ENCODE results near the gene ADGRE2. TPM values are rescaled to one million over a fixed set of nuclear protein-coding genes. Genes with fewer than 3 reads are reported as not detected.
"Not testable (repeated sequence)": the region's sequence is repeated elsewhere in the genome, so short reads cannot be mapped to it uniquely, and the experiment has no call there.

ADGRE2 gene
- 0.07 TPM for polyA plus RNA-seq (2013, experiment 1 of 2; ENCODE audit: insufficient read length)
- polyA plus RNA-seq (2013, experiment 2 of 2; ENCODE audit: insufficient read length): not detected

DNA sequence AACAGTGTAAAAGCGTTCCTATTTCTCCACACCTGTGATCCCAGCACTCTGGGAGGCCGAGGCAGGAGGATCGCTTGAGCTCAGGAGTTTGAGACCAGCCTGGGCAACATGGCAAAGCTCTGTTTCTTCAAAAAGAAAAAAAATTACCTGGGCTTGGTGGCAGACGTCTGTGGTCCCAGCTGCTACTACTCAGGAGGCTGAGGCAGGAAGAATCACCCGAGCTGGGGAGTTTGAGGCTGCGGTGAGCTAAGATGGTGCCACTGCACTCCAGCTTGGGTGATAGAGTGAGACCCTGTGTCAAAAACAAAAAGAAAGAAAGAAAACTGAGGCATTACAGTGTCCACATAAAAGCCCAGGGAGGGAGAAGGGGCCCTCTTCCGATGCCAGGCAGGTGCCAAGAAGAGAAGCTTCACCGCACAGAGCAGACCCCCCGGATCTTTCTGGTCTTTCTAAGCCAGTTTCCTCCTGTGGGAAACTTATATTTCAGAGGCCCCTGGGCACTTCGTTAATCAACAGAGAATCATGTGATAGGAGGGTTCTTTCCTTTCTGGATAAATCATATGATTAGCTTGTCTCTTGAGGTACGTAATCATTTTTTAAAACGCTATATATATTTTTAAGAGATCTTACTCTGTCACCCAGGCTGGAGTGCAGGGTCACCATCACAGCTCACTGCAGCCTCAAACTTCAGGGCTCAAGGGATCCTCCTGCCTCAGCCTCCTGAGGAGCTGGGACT, at the start of gene ADGRE2:
TSS of gene ADGRE2 (minus strand) at position 451 of the 736 bp plus-strand sequence. CDS start 1,804 bp downstream, outside the sequence.
- DNase-seq: not testable (repeated sequence)

- no peak for DNase-seq
Observed at GRCh38 chr19:14826006-14826405, 47.6 kb upstream of the ADGRE2 start.

GRCh38 chr19:14821937-14822336, 43.6 kb upstream of the ADGRE2 start:
- DNase-seq: peak; percentile 5

- DNase-seq: no peak
Observed at GRCh38 chr19:14818588-14818987, 40.2 kb upstream of the ADGRE2 start.

GRCh38 chr19:14817052-14817451, 38.7 kb upstream of the ADGRE2 start:
- DNase-seq: no peak

- no peak for DNase-seq
Observed at GRCh38 chr19:14814982-14815652, 36.8 kb upstream of the ADGRE2 start.

GRCh38 chr19:14809272-14810057, 31.1 kb upstream of the ADGRE2 start:
- DNase-seq: no peak

DNA sequence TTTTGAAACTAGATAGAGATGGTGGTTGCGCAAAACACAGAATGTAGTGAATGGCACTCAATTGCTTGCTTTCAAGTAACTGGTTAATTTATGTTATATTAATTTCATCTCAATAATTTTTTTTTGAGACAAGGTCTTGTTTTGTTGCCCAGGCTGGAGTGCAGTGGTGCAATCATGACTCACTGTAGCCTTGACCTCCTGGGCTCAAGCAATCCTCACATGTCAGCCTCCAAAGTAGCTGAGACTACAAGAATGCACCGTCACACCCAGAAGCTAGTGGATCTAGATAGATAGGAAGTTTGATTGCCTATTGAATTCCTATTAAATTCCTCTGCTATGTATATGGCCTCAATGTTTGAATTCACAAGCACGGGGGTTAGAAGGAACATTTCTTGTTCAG, 26.4 kb upstream of the ADGRE2 start:
- no peak for DNase-seq

- no peak for DNase-seq
Observed at GRCh38 chr19:14798760-14799159, 20.4 kb upstream of the ADGRE2 start.

DNA sequence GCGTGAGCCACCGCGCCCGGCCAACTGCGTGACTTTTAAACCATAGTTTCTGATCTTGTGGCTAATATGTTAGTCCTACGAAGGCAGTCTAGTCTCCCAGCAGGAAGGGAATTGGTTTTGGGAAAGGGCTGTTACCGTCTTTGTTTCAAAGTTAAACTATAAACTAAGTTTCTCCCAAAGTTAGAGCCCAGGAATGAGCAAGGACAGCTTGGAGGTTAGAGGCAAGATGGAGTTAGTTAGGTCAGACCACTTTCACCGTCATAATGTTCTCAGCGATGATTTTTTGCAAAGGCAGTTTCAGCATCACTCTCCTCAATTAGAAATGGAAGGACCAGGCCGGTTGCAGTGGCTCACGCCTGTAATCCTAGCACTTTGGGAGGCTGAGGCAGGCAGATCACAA, 17.7 kb upstream of the ADGRE2 start:
- DNase-seq: no peak

DNA sequence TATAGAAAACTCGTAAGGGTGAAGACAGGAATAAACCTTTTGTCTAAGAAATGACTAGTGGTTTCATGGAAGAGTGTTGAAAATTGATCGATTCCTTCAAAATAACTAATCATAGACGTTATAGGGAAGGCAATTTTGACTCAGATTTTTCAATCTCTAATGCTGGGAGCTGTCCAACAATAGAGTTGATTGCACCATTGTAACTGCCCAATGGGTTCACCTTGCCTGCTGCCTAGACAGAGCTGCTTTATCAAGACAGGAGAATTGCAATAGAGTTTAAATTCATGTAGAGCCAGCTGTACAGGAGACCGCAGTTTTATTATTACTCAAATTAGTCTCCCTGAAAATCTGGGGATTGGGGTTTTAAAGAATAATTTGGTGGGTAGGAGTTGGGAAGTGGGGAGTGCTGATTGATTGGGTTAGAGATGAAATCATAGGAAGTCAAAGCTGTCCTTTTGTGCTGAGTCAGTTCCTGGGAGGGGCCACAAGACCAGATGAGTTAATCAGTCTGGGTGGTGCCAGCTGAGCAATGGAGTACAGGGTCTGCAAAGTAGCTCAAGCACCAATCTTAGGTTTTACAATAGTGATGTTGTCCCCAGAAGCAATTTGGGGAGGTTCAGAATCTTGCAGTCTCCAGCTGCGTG, 16.8 kb upstream of the ADGRE2 start:
- DNase-seq: peak; percentile 4

DNA sequence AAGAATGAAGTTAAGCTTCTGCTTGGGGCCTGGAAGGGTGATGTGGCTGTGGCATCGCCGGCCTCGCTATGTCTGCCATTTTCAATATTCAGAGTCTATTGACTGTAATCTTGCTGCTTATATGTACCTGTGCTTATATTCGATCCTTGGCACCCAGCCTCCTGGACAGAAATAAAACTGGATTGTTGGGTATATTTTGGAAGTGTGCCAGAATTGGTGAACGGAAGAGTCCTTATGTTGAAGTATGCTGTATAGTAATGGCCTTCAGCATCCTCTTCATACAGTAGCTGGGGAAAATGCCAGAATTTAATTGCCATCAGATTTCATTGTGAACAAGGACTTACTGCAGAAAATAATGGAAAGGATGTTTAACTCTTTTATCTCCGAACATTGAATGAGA, 13.9 kb upstream of the ADGRE2 start:
- not testable (repeated sequence) for DNase-seq

DNA sequence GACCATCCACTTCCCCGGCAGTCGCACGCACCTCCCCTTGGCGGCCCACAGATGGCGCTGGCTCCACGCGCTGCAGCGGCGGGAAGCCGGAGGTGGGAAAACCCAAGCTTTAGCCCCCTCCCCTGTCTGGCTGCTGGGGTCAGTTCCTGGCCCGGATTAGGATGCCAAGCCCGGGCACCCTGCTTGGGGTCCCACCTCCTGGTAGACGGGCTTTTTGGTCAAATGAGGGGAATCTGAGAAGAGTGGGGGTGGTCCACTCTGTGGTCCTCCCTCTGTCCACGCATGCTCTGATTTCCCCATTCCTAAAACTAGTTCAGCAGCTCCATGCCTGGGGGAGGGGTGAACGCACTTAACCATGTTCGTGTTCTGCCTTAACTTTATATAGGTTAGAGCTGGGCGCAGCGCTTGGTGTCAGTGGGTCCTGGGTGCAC, 8.1 kb upstream of the ADGRE2 start:
- no peak for DNase-seq

DNA sequence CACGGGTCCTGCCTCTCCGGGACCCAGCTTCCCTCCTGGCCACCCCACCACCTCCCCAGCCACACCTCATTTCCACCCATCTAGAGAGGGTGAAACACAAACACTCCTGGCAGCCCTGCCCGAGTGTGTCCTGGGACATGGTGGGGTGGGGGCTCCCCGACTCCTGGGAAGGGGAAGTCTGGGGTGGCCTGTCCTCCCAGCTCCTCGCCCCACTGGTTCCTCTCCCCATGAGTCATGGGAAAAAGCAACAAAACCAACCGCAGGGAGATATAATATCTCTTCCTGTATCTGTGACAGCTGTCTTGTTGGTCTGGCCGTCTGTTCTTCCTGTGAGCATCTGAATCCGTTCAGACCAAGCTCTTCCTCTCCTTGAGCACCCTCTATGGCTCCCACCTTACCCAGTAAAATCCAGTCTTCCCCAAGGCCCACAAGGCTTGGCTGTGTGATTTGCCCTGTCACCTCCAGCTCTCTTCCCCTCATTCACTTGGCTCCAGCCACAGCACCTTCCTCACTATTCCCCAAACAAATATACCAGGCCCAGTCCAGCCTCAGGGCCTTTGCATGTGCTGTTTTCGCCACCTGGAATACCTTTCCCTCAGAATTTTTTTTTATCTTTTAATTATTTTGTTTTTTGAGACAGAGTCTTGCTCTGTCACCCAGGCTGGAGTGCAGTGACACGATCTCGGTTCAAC, 6.9 kb upstream of the ADGRE2 start:
- peak; percentile 62 for DNase-seq

GRCh38 chr19:14784730-14785101, 6.4 kb upstream of the ADGRE2 start:
- DNase-seq: peak; percentile 31

DNA sequence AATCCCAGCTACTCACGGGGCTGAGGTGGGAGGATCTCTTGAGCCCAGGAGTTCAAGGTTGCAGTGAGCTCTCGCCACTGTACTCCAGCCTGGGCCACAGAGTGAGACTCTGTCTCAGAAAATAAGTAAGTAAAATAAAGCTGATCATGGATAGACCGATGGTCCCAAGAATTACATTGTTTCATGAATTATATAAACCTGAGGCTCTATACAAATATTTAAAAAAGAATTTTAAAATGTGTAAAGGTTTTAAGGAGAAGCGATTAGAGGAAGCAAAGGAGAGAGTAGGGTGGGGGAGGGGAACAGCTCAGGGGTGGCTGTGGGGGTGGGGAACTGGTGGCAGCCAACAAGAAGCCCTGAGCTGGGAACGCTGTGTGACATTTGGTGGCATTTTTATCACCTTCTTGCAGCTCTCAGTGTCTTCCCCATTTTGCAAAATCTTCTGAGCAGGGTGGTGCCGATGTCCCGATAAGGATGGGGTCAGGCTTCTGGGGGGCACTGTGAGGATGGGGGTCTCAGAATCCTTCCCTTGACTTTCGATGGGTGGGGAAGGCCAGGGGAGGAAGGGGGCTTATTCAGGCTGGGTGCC, 5.1 kb upstream of the ADGRE2 start:
- not testable (repeated sequence) for DNase-seq

- no peak for DNase-seq
Observed at GRCh38 chr19:14782626-14783409, 4.5 kb upstream of the ADGRE2 start.

GRCh38 chr19:14781713-14782536, 3.6 kb upstream of the ADGRE2 start:
- DNase-seq: not testable (repeated sequence)

GRCh38 chr19:14780622-14781225, 2.4 kb upstream of the ADGRE2 start:
- DNase-seq: not testable (repeated sequence)

All from fibroblast of skin of back (primary cell).